GM19463 (cell line): Measurements from ENCODE around the gene JAKMIP2.
"Not testable (repeated sequence)": the region's sequence is repeated elsewhere in the genome, so short reads cannot be mapped to it uniquely, and the experiment has no call there.

Experiments
- ATAC-seq: cut with Tn5 transposase; IDR thresholded peaks from one replicate; pipeline ENCODE4 v1.9.1; 2021; ENCODE audit warnings: mild to moderate bottlenecking, moderate library complexity; ENCODE audit not compliant: unreplicated experiment

JAKMIP2 gene

GRCh38 chr5:147617191-147617606 lies 165.3 kb downstream of the JAKMIP2 start:
- ATAC-seq, result no peak

GRCh38 chr5:147616421-147616820 lies 166.1 kb downstream of the JAKMIP2 start:
- ATAC-seq, result no peak

GRCh38 chr5:147613359-147613758 lies 169.2 kb downstream of the JAKMIP2 start:
- ATAC-seq, result no peak

- ATAC-seq, result no peak
These were observed 171.0 kb downstream of the JAKMIP2 start for GRCh38 chr5:147611483-147611882.

- ATAC-seq, result no peak
These were observed 171.7 kb downstream of the JAKMIP2 start for GRCh38 chr5:147610798-147611197.

GRCh38 chr5:147601652-147602051 lies 180.9 kb downstream of the JAKMIP2 start:
- no peak for ATAC-seq

GRCh38 chr5:147591120-147591519 lies 191.4 kb downstream of the JAKMIP2 start:
- no peak for ATAC-seq

GRCh38 chr5:147590096-147590495 lies 192.4 kb downstream of the JAKMIP2 start:
- ATAC-seq, result no peak

- ATAC-seq, result no peak
These were observed 195.7 kb downstream of the JAKMIP2 start for GRCh38 chr5:147586832-147587231.

- ATAC-seq, result no peak
These were observed 196.3 kb downstream of the JAKMIP2 start for GRCh38 chr5:147586221-147586620.

- ATAC-seq, result not testable (repeated sequence)
These were observed 200.3 kb downstream of the JAKMIP2 start for GRCh38 chr5:147582272-147582671.

- not testable (repeated sequence) for ATAC-seq
These were observed 202.1 kb downstream of the JAKMIP2 start for GRCh38 chr5:147580418-147580817.

GRCh38 chr5:147578228-147579024 lies 204.1 kb downstream of the JAKMIP2 start:
- ATAC-seq, result no peak

GRCh38 chr5:147576646-147577535 lies 205.6 kb downstream of the JAKMIP2 start:
- peak; percentile 78 for ATAC-seq

GRCh38 chr5:147575598-147575997 lies 206.9 kb downstream of the JAKMIP2 start:
- ATAC-seq, result no peak

GRCh38 chr5:147573211-147573610 lies 209.3 kb downstream of the JAKMIP2 start:
- no peak for ATAC-seq

- ATAC-seq, result no peak
These were observed 213.7 kb downstream of the JAKMIP2 start for GRCh38 chr5:147568710-147569406.

GRCh38 chr5:147567917-147568598 lies 214.5 kb downstream of the JAKMIP2 start:
- ATAC-seq, result no peak

- no peak for ATAC-seq
These were observed 217.0 kb downstream of the JAKMIP2 start for GRCh38 chr5:147565524-147565923.

- no peak for ATAC-seq
These were observed 218.4 kb downstream of the JAKMIP2 start for GRCh38 chr5:147564124-147564486.
